A549 (cell line): ENCODE results near the gene SLC25A18.

Experiments
- ELK1 ChIP-seq: fragments of 150-350 bp; IDR thresholded peaks from 2 replicates; pipeline ENCODE4 v1.6.1; 2014; ENCODE audit warnings: low read depth, mild to moderate bottlenecking, low read length
- HDAC2 ChIP-seq: fragments of 200-600 bp; sonication (generic); IDR thresholded peaks from 2 replicates; pipeline ENCODE4 v1.6.1; 2016
- PBX3 ChIP-seq: IDR thresholded peaks from 2 replicates; pipeline ENCODE4 v1.6.1; 2012

- TF ChIP-seq ELK1 (no peak), PBX3 (no peak), HDAC2 (no peak)
Observed at GRCh38 chr22:17548756-17549035, 14.6 kb upstream of the SLC25A18 start.
